Panc1 (cell line): ENCODE results near the gene SPATA32. TPM values are rescaled to one million over a fixed set of nuclear protein-coding genes. Genes with fewer than 3 reads are reported as not detected.

ENCODE experiments used
- ATAC-seq: fragments of 200-7000 bp; cut with Tn5 transposase; 2 replicates; pipeline ENCODE4 v1.9.1; 2020; ENCODE audit warnings: mild to moderate bottlenecking, moderate library complexity
- BruUV-seq: library from RNA; stranded (reverse); fragments of 400-500 nt; replicated peaks from 2 replicates; lab custom pipeline; 2021; lab: Mats Ljungman, UMichigan
- CTCF ChIA-PET: fragments of 300-600 bp; sonication (Branson Sonifier 250); formaldehyde crosslinking; loops from one replicate; lab custom pipeline; 2022; ENCODE audit warnings: antibody characterized with exemption; lab: Charles Lee
- POLR2A ChIA-PET: fragments of 300-600 bp; sonication (Branson Sonifier 250); formaldehyde crosslinking; loops from one replicate; lab custom pipeline; 2022; ENCODE audit warnings: antibody characterized with exemption; lab: Charles Lee
- DNase-seq: peaks from one replicate; pipeline ENCODE4 v3.0.0-alpha.2; 2010; ENCODE audit warnings: low read depth, low spot score
- H3K27ac ChIP-seq: 2 replicates; pipeline ENCODE4 v1.5.1; 2011; ENCODE audit warnings: mild to moderate bottlenecking, low read length, inconsistent platforms
- H3K27me3 ChIP-seq: fragments of 200-500 bp; sonication (Bioruptor generic); 2 replicates; pipeline ENCODE4 v1.6.0; 2014; ENCODE audit warnings: low read length, inconsistent platforms; ENCODE audit not compliant: control insufficient read depth, insufficient read depth
- H3K36me3 ChIP-seq: fragments of 200-500 bp; sonication (Bioruptor generic); 2 replicates; pipeline ENCODE4 v1.5.1; 2014; ENCODE audit warnings: inconsistent platforms, mild to moderate bottlenecking, low read length, moderate library complexity; ENCODE audit not compliant: control insufficient read depth, insufficient read depth
- H3K4me1 ChIP-seq: 2 replicates; pipeline ENCODE4 v1.5.1; 2011; ENCODE audit warnings: inconsistent platforms, mild to moderate bottlenecking, low read length, moderate library complexity; ENCODE audit not compliant: control insufficient read depth, insufficient read depth
- H3K4me3 ChIP-seq, 2 experiments: 2 replicates each; pipeline ENCODE4 v1.5.1; 2011 to 2012; ENCODE audit warnings: low read depth in 2 of 2, low read length in 2 of 2, mild to moderate bottlenecking in 2 of 2, inconsistent platforms in 1 of 2, moderate library complexity in 1 of 2
- H3K9me3 ChIP-seq: fragments of 200-500 bp; sonication (Bioruptor generic); 2 replicates; pipeline ENCODE4 v1.5.1; 2014; ENCODE audit warnings: low read depth, mild to moderate bottlenecking, inconsistent platforms, low read length, moderate library complexity; ENCODE audit not compliant: control insufficient read depth, insufficient read depth
- POLR2AphosphoS5 ChIP-seq: IDR thresholded peaks from 2 replicates; pipeline ENCODE4 v1.6.1; 2012; ENCODE audit warnings: mild to moderate bottlenecking, low read depth, low read length, moderate library complexity
- REST ChIP-seq, 2 experiments: IDR thresholded peaks; 2 replicates each; pipeline ENCODE4 v1.6.1; 2011 to 2012; ENCODE audit warnings: low read depth in 2 of 2, control low read depth in 1 of 2, low read length in 1 of 2, mild to moderate bottlenecking in 1 of 2, moderate library complexity in 1 of 2; ENCODE audit not compliant: insufficient read depth in 1 of 2
- SIN3A ChIP-seq: IDR thresholded peaks from 2 replicates; pipeline ENCODE4 v1.6.1; 2012; ENCODE audit warnings: low read depth, mild to moderate bottlenecking, low read length, moderate library complexity, borderline replicate concordance; ENCODE audit not compliant: insufficient read depth
- TCF7L2 ChIP-seq: IDR thresholded peaks from 2 replicates; pipeline ENCODE4 v1.6.1; 2011; ENCODE audit warnings: mild to moderate bottlenecking, low read depth, low read length, inconsistent platforms
- in situ Hi-C: cut with HindIII; loops from 2 replicates; pipeline ENCODE4 v1.10.0; 2016; ENCODE audit warnings: low sequenced_read_pairs, low pct_unique_long_range_greater_than_20kb
- intact Hi-C: fragments of 100-400 bp; cut with micrococcal nuclease; formaldehyde crosslinking; loops from one replicate; pipeline ENCODE4 v1.10.0; 2022; ENCODE audit not compliant: unreplicated experiment
- total RNA-seq: library from RNA; stranded (reverse); gene quantifications from one replicate; pipeline ENCODE4 v1.2.1, GENCODE V29; 2021; ENCODE audit not compliant: unreplicated experiment
- TF ChIP-seq, protein P1 (sequence below): fragments of 450-650 bp; IDR thresholded peaks from 2 replicates; pipeline ENCODE4 v1.5.1; 2017; ENCODE audit warnings: mild to moderate bottlenecking

Gene SPATA32
- total RNA-seq, 1 experiment from 2014 or later: 0.26 TPM

DNA sequence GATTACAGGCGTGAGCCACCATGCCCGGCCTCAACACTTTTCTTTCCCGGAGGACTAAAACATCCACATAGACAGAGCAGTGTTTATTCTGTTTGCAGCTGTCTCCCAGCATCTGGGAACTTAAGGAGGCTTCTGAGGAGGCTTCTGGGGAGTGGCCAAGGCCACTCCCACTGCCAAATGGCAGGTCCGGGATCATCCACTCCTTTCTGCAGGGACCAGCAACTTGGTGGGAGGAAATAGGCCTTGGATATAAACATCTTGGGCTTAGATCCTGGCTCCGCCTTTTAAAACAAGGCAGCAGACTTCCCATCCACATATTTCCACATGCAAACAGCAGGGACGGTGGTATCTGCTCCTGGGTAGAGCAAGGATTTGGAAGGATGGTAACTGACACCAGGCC lies 14.1 kb upstream of the SPATA32 start:
- H3K4me1 ChIP-seq: peaks cover 38% of the 10 kb centered on the region
- ChIA-PET CTCF (interaction anchor here (0.6 kb wide), 1 partner anchor 150 kb away, joined by 4 read pairs; no protein-coding TSS in a partner anchor), POLR2A (no interaction called here)
- no peaks in the 10 kb centered on the region for H3K27me3 ChIP-seq
- DNase-seq (no peak), ATAC-seq (0 out of 2 replicates have a peak, but pooled peaks have one; percentile 7)
- in situ Hi-C loops: no loop called here
- H3K36me3 ChIP-seq: no peaks in the 10 kb centered on the region; the same call in none of the 2 replicates
- intact Hi-C loops: loop anchor here (5.0 kb wide), 1 partner anchor 111 kb away; no protein-coding TSS in a partner anchor
- H3K4me3 ChIP-seq: no peak overlapping the region
- H3K27ac ChIP-seq: 0 out of 2 replicates have a peak overlapping the region, but pooled peaks have one; percentile 29
- no peak for TF ChIP-seq SIN3A
- no peak for TF ChIP-seq POLR2AphosphoS5
- TF ChIP-seq, protein P1, sequence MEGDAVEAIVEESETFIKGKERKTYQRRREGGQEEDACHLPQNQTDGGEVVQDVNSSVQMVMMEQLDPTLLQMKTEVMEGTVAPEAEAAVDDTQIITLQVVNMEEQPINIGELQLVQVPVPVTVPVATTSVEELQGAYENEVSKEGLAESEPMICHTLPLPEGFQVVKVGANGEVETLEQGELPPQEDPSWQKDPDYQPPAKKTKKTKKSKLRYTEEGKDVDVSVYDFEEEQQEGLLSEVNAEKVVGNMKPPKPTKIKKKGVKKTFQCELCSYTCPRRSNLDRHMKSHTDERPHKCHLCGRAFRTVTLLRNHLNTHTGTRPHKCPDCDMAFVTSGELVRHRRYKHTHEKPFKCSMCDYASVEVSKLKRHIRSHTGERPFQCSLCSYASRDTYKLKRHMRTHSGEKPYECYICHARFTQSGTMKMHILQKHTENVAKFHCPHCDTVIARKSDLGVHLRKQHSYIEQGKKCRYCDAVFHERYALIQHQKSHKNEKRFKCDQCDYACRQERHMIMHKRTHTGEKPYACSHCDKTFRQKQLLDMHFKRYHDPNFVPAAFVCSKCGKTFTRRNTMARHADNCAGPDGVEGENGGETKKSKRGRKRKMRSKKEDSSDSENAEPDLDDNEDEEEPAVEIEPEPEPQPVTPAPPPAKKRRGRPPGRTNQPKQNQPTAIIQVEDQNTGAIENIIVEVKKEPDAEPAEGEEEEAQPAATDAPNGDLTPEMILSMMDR: no peak
- no peak for TF ChIP-seq TCF7L2
- no peak for TF ChIP-seq REST (IDR thresholded peaks at IDR 0.05; ENCODE audit: insufficient read depth in 1 of 2, low read depth in 2 of 2, low read length in 1 of 2)
- BruUV-seq: no TSS peak
- no peaks in the 10 kb centered on the region for H3K9me3 ChIP-seq

GRCh38 chr17:45274033-45274432 lies 12.1 kb upstream of the SPATA32 start:
- no peak; the same call in 1 of the 2 replicates for ATAC-seq
- DNase-seq: no peak
- ChIA-PET POLR2A (no interaction called here), CTCF (no interaction called here)
- no peaks in the 10 kb centered on the region for H3K27me3 ChIP-seq
- intact Hi-C loops: no loop called here
- peaks cover 32% of the 10 kb centered on the region for H3K4me1 ChIP-seq
- in situ Hi-C loops: no loop called here
- H3K9me3 ChIP-seq: no peaks in the 10 kb centered on the region
- H3K27ac ChIP-seq: 0 out of 2 replicates have a peak overlapping the region, but pooled peaks have one; percentile 29
- H3K4me3 ChIP-seq: no peak overlapping the region
- BruUV-seq: no TSS peak
- TF ChIP-seq REST (IDR thresholded peaks at IDR 0.05; ENCODE audit: insufficient read depth in 1 of 2, low read depth in 2 of 2, low read length in 1 of 2): no peak
- TF ChIP-seq, protein P1: no peak
- TF ChIP-seq POLR2AphosphoS5: peak; percentile 42; the same call in 1 of the 2 replicates
- TF ChIP-seq SIN3A: no peak
- peaks cover 7% of the 10 kb centered on the region for H3K36me3 ChIP-seq
